HG02973 (cell line): Measurements from ENCODE around the gene SASS6.

Source experiments
- ATAC-seq: cut with Tn5 transposase; IDR thresholded peaks from one replicate; pipeline ENCODE4 v1.9.1; 2021; ENCODE audit warnings: moderate library complexity; ENCODE audit not compliant: unreplicated experiment

The SASS6 gene

DNA sequence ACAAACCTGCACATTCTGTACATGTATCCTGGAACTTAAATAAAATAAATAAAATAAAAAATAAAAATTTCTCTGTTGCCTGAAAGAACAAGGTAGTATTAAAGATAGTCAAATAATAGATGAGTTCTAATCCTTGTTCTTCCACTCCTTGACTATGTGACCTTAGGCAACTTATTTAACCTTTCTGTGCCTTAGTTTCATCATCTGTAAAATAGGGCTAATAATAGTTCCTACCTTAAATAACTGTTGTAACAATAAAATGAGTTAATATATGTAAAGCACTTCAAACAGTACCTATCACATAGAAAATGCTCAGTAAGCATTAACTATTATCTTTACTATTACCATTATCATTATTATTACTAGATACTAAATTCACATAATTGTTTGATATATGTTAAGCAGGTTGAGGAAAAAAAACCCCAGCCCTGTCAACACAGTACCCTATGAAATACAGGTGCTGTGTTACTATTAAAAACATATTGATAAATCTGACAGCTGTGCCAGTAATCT, 23.1 kb downstream of the SASS6 start:
- no peak for ATAC-seq

DNA sequence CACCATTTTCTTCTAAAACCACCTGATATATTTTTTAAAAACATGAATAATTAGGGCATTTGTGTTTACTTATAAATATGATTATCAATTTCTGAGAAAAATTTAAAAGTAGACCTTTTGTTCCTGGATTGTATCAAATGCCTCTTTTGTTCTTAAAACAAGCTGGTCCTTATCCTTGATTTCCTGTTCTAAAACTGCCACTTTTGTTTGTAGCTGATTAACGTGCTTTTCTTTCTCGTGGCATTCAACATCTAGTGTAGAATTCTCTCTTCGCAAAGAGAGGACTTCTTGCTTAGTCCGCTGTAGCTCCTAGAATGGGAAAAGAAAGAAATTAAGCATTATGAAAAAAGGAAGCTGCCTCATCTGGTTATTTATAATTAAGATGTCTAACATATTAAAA, 25.0 kb downstream of the SASS6 start:
- ATAC-seq = no peak

DNA sequence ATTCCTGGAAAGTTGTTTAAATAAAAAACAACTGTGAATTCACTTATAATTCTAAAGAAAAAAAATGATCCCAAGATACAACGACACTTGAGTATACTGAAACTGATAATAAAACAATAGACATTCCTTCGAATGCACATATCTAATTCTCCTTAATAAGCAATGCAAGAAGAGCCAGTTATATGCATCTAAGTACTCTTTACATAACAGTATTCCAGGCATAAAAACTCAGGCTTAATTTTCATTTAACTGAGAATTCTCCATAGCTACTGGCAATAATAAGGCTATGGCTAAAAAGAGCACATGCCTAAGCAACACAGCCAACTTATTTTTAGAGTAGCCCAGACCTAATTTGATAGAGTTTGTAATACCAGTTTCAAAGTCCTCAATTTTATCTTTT, 31.2 kb downstream of the SASS6 start:
- ATAC-seq = no peak

DNA sequence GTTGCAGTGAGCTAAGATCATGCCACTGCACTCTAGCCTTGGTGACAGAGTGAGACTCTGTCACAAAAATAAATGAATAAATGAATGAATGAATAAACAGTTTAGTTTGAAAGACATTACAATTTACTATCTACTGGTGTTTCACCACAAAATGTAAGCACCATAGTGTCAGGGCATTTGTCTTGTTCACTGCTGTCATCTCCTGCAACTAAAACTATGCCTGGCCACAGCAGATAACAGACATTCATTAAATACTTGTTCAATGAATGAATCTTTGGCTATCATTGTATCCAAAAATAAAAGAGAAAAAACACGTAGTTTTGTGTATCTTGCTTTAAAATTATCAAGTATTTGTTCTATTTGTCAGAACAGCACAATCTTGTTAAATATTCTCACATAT, 32.5 kb downstream of the SASS6 start:
- ATAC-seq = no peak

DNA sequence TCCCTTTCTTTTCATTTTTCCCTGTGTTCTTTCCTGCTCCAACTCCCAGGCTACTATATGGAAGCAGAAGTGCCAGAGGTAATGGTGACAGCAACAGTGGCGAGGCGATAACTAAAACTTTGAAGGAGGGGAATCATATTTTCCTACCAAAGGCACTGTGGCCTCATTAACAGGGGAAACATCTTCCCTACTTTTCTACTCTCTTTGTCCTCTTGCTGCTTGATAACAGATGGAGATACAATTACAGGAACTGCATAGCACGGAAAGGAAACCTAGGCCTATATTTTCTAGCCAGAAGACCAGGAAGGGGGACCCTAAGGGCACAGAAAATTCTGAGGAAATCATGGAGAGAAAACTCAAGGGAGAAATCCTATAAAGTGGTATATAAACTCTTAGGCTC, 42.3 kb downstream of the SASS6 start:
- ATAC-seq = no peak

DNA sequence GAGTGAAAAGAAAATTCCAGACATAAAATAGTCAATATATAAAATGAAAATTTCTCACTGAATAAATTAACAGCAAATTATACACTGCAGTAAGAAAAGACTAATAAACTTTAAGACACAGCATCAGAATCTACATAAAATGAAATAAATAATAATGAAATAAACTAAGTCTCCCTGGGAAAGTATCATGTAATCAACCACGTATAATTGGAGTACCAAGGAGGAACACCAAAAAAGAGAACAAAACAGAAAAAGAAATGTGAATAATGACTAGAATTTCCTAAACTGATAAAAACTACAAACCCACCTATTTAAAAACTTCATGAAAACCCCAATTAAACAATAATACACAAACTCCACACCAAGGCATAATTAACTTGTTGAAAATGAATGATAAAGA, 43.6 kb downstream of the SASS6 start:
- no peak for ATAC-seq

DNA sequence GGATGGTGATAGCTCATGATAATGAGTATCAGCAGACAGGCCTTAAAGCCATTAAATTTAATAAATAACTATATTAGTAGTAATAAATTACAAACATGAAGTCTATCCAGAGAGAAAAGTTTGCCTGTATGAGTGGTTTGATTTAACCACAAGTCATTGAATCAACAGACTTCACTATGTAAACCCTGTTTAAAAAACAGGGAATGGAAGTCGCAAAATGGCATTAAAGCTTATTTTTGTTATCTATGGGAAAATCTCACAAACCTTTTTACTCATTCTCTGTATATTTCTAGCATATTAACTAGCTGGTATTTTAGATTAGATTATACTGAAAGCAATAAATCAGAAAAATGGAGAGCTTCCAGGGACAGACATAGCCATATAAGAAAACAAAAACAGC, 45.3 kb downstream of the SASS6 start:
- no peak for ATAC-seq

DNA sequence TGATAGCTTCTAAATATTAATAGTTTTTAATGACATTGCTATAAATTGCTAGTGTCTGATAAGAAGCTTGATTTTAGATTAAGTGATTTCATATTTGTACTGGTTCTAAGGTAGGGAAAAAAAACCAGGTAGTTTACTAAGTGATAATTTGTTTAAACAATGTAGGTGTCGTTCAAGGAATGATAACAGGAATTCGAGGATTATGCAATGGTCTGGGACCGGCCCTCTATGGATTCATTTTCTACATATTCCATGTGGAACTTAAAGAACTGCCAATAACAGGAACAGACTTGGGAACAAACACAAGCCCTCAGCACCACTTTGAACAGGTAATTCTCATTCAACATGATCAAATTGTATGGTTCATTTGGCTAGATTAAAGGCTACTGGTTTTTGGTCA, 52.4 kb downstream of the SASS6 start:
- ATAC-seq = no peak

DNA sequence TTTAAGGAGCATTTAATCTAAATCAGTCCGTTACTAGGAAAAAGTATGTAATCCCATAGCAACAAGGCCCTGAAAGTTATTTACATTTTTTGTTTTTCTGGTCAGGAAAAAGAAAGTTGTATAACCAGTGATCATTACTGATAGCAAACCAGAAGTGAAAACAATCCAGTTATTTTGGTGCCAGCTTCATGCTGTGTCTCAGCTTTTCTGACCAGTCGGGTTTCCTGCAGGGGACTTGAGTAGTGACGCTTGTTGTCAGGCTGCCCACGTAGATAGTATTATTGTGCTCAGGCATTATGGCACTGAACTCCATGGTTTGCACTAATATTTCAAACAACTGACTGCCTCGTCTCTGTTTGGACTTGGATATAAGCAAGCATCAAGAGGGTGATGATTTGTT, 55.2 kb downstream of the SASS6 start:
- ATAC-seq = peak; percentile 47

DNA sequence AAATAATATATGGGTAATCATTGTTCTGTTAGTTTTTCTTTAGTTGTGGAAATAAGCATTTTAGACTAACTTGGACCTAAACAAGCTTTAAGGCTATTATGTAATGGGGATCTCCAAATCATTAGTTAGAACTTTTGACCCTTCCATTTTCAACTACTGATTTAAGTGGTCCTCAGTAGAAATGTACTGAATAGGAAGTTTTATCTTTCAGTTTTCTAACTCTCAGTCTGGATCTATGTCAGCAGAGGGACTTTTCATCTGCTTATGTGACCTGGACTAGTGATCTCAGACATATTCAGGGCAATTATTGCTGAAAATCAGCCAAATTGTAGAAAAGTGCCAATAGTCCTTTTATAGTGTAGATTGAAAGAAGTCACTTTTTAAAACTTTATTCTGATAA, 56.0 kb downstream of the SASS6 start:
- peak; percentile 74 for ATAC-seq

DNA sequence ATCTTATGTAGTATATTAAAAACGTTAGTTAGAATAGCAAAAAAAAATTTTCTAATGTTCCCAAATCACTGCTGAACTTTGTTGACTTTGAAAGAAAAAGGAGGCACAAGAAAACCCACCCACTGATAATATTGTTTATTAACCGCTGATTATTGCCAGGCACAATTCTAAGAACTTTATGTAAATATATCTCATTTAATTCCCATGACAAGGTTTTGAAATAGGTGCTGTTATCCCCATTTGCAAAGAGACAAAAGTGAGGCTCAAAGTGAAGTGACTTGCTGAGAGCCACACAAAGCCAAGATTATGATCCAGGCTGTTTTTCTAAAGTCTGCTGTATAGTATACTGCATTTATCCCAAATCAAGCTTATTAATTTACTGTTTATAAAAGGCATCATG, 56.4 kb downstream of the SASS6 start:
- ATAC-seq = no peak

DNA sequence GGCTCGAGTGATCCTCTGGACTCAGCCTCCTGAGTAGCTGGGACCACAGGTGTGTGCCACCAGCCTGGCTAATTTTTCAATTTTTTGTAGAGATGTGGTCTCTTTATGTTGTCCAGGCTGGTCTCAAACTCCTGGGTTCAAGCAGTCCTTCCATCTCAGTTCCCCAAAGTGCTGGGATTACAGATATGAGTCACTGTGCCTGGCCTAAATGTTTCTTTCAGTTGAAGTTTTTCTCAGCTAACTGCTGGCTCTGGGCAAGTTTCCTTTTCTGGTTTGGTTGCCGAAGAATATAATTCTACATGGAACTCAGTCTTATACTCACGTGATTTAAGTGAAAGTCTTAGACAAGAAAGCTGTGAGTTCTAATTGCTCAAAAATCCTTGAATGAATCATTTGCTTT, 57.0 kb downstream of the SASS6 start:
- peak; percentile 42 for ATAC-seq

DNA sequence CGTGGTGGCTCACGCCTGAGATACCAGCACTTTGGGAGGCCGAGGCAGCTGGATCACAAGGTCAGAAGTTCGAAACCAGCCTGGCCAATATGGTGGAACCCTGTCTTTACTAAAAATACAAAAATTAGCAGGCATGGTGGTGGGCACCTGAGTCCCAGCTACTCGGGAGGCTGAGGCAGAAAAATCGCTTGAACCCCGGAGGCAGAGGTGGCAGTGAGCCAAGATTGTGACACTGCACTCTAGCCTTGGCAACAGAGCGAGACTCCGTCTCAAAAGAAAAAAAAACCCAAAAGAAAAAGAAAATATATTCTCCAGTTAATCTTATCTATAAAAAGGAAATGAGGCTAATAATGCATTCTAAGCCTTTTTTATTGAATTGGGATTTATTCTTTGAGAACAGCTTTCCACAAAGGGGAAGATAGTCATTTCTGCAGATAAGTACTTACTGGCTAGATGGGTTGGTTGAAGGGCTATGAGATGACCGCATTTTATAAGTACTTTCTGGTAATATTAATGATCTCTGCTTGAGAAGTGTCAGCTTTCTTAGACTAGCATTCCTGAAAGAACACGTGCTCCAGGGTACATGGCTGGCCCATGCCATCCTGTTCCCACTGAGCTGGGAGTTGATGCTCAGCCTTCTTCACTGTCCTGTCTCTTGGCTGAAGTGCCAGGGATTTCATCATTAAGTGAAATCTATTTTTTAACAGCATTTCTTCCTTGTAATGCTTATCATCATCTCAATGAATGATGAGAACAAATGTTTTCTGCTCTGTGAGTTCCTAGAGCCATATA, 57.9 kb downstream of the SASS6 start:
- ATAC-seq = no peak

DNA sequence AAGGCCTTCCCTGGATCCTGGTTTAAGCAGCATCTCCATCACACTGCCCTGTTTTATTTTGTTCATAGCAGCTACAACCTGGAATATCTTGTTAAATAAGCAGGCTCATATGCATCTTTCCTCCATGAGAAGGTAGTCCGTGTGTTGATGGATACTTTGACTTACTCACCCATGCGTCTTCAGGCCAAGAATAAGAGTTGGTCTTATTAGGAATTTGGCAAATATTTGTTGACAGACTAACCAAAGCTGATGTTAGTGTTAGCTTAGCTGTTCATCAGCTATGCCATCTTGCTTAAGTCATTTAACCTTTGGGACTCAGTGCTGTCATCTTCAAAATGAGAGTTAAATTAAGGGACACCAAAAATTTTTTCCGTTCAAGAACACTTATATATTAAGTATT, 59.2 kb downstream of the SASS6 start:
- no peak for ATAC-seq

DNA sequence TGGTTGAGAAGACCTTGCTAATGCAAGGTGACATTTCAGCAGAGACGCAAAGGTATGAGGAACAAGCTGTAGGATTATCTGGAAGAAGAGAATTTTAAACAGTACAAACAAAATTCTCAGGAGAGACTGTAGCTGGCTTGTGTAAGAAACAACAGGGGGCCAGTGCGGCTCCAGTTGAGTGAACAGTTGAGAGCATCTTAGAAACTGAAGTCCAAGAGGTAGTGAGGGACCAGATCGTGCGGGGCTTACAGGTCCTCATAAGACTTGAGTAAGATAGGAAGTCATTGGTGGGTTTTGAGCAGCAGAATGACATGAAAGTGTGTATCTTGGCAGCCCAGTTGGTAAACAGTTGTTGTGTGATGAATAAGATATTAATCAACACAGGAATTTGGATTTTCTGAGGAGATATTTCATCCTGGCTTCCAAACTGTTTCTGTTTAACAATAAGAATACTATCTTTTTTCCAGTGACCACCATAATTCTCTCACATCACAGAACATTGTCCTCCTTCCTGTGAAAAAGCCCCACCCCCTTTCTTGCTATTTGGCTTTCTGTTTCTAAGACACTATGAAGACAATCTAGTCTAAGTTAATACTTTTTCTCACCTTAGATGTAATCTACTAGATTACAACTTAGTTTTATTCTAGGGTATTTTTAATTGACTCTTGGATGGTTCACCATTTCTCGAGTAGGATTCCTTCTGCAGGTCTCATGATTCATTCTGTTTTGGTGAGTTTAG, 62.4 kb downstream of the SASS6 start:
- ATAC-seq = no peak

DNA sequence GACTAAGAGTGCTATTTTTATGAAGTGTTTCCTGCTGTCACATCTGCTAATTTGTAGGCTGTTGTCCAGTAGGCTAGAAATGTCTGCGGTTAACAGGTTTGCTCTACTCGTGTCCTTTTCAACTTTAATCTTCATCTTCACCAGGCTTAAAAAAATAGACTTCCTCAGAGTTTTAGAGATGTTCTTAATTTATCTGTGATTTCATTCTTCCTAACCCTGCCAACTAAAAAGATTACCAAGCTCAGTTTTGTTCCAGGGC, 66.8 kb downstream of the SASS6 start:
- no peak for ATAC-seq

DNA sequence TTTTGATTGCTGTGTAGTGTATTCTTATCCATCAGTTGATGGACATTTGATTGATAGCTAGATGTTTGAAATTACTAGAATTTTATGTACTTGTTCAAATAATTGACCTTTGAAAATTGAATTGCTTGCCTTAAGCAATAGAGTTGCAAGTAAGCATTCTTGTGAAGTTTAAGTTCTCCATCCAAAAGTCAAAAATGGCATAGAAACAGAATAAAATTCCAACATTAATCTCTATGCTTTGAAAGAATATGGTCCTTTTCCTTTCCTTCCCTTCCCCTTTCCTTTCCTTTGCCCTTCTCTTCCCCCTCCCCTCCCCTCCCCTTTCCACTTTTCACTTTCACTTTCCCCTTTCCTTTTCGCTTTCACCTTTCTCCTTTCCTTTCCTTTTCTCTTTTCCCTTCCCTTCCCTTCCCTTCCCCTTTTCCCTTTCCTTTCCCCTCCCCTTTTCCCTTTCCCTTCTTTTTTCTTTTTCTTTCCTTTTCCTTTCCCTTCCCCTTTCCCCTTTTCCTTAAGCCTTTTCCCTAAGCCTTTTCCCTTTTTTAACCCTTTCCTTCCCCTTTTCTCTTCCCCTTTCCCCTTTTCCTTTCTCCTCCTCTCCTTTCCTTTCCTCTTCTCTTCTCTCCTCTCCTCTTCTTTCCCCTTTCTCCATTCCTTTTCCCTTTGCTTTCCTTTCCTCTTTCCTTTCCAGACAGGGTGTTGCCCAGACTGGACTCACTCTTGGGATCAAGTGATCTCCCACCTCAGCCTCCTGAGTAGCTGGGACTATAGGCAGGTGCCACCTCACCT, 67.4 kb downstream of the SASS6 start:
- no peak for ATAC-seq

DNA sequence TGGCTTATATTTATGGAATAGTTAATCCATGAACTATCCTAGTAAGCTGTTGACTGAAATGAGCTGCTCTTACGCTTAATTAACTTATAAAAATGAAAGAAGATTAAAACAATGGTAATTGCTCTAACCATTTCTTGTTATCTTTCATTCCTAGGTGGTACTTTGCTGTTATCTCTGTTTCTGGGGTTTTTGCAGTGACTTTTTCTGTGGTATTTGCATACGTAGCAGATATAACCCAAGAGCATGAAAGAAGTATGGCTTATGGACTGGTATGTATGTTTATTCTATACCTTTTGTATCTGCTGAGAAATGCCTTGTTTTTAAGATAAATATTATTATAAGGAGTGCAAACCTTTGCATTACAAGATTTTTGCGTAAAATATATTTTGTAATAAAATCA, 71.0 kb downstream of the SASS6 start:
- no peak for ATAC-seq

DNA sequence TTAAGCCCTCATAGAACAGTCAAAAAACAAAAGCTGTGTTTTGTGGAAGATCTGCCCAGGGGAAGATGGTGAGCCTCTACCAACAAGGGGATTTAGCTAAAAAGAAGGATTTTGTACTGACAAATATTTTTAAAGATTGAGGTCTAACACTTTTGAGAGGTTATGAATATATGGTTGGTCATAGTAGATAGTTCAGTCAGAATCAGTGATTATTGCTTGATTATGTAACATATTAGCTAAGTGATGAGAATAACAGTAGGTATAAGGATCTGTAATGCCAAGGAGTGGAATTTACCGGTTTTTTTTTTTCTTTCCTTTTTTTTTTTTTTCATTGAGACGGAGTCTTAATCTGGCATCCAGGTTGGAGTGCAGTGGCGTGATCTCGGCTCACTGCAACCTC, 79.0 kb downstream of the SASS6 start:
- no peak for ATAC-seq

DNA sequence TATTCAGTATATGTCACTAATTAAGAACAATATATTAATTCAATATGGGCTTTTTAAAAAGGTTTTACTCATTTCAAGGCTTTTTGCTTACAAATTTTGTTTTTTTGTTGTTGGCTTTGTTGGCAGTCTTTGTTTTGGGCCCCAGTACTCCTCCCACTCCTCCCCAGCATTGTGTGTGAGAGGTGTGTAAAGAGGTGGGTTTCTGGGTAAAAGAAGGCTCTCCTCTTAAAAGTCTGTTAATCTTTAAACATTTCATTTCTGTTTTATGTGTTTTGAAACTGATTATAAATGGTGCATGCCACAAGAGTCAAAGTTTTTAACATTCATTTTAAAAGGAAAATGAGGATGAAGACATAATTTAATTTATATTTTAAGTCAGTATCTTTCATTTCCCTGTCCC, 79.6 kb downstream of the SASS6 start:
- ATAC-seq = no peak

DNA sequence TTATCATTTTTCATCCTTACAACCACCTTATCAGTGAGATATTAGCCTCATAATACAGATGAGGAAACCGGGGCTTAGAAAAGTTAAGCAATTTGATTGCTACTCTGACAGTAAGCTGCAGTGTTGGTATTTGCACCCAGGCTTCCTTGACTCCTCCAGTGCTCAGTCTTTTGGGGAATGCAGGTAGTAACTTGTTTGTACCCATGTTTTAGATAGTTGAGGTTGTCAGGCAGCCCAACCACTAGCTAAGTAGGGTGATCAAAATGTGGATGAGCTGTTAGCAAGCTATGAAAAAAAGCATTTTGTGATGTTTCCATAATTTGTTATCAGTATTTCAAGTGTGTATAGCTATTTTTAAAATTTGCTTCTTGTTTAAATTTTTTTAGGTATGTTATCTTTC, 80.8 kb downstream of the SASS6 start:
- ATAC-seq = no peak

DNA sequence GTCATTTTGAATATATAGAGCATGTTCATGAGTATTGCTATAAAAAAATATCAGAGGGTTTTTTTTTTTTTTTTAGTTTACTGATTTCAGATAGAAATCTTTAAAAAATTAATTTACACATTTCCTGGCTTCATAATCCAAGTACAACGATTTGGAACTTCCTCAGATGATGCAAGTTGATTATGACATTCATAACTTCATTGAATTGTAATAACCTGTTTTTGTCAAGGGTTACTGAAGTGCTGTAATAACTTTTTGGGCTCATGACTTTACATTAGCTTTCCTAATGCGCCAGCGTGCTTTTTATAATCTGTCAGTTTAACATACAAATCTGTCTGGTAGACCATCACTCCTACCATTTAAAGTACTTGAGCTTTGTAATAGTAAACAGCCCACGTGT, 81.3 kb downstream of the SASS6 start:
- no peak for ATAC-seq
